Kidney (tissue), 14 donors: ENCODE results near the gene ENTHD1. TPM values are rescaled to one million over a fixed set of nuclear protein-coding genes. Genes with fewer than 3 reads are reported as not detected.

Experiments
- DNase-seq, 5 donors: peaks; one replicate each; pipeline ENCODE4 v3.0.0-alpha.2; 2013 to 2020
- FAIRE-seq: peaks from 2 replicates; lab custom pipeline; 2012; peaks lifted over from hg19 to GRCh38; lab: Jason Lieb, UNC
- H3K27ac ChIP-seq, 2 donors: one replicate each; pipeline ENCODE4 v1.7.0; 2013; ENCODE audit warnings: low read depth in 2 of 2, low read length in 2 of 2, inconsistent platforms in 1 of 2
- H3K27me3 ChIP-seq: one replicate; pipeline ENCODE4 v1.7.1; 2013; ENCODE audit warnings: low read length, inconsistent platforms; ENCODE audit not compliant: control insufficient read depth, insufficient read depth
- H3K36me3 ChIP-seq, 3 donors: one replicate each; pipeline versions ENCODE4 v1.7.0 to v1.7.1; 2013; ENCODE audit warnings: low read length in 3 of 3, control low read depth in 1 of 3, inconsistent platforms in 1 of 3; ENCODE audit not compliant: insufficient read depth in 3 of 3, control insufficient read depth in 2 of 3
- H3K4me1 ChIP-seq, 3 donors: one replicate each; pipeline versions ENCODE4 v1.7.0 to v1.7.1; 2013; ENCODE audit warnings: low read length in 3 of 3, inconsistent platforms in 1 of 3, low read depth in 1 of 3; ENCODE audit not compliant: control insufficient read depth in 2 of 3, insufficient read depth in 2 of 3
- H3K4me3 ChIP-seq, 3 donors: one replicate each; pipeline versions ENCODE4 v1.7.0 to v1.8.1; 2013; ENCODE audit warnings: low read length in 3 of 3, control low read depth in 1 of 3, inconsistent platforms in 1 of 3
- H3K9ac ChIP-seq, 3 donors: one replicate each; pipeline versions ENCODE4 v1.7.0 to v1.7.1; 2013; ENCODE audit warnings: low read length in 3 of 3, control low read depth in 1 of 3, inconsistent platforms in 1 of 3
- H3K9me3 ChIP-seq, 3 donors: one replicate each; pipeline versions ENCODE4 v1.7.0 to v1.7.1; 2013; ENCODE audit warnings: low read length in 3 of 3, control low read depth in 1 of 3, inconsistent platforms in 1 of 3; ENCODE audit not compliant: control insufficient read depth in 2 of 3, insufficient read depth in 1 of 3
- intact Hi-C: fragments of 100-400 bp; cut with DNase I; formaldehyde crosslinking; loops from one replicate; pipeline ENCODE4 v1.11.1; 2022
- polyA plus RNA-seq: library from polyadenylated mRNA; stranded (reverse); fragments of 350-450 nt; fragmentation: Illumina TruSeq; extraction: RNeasy Lipid Tissue Mini Kit (QIAGEN cat#74804); gene quantifications from one replicate; pipeline ENCODE4 v1.2.3, GENCODE V29; 2014; ENCODE audit warnings: low read depth, low replicate concordance; ENCODE audit not compliant: insufficient read depth
- total RNA-seq: library from RNA; stranded (reverse); fragmentation: NEBNext Ultra II Directional; extraction: Animal tissue kit (Norgen Biotek cat#: 25700); gene quantifications from one replicate; pipeline ENCODE4 v1.2.1, GENCODE V29; 2021
- TF ChIP-seq, protein P1 (sequence below): IDR thresholded peaks from 3 replicates; pipeline ENCODE4 v1.5.1; 2012; ENCODE audit warnings: mild to moderate bottlenecking, moderate library complexity, borderline replicate concordance; ENCODE audit not compliant: insufficient read depth; ENCODE audit errors: extremely low read depth
- donor health status: control.
- donor health status: control.
- donor health status: control.
- donor health status: control.
- donor health status: control.
- donor health status: DM: yes; HTN: yes; CAD: no.
- donor health status: Normal renal cell carcinoma (clear cell type).

Gene ENTHD1
- total and polyA plus RNA-seq, 2 donors from 2014 or later, result not detected

DNA sequence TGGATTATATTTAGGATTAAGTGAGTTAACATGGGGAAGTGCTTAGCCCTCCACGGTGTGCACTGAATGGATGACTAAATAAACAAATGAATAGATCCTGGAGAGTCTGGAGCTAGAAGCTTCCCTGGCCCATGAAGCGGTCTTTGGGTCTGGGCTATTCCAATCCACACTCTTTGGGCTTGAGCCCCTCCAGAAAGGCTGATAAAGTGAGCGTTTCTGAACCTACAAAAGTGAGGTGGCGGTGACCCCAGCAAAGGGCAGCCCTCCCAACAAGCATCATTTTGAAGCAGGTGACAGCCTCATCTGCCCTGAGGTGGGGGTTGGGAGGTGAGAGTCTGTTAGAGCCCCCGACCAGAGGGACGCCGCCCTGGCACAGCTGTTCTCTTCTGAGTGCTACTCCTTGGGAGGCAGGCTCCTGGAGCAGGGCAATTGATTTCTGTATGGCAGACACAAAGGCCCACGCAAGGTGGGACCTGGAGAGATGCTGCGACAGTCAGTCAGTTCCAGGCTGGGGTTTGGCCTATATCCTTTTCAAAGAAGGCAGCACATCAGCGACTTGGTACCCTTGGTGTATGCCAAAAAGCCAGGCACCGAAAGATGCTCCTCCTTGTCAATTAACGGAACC lies 165.2 kb downstream of the ENTHD1 start:
- TF ChIP-seq, protein P1, sequence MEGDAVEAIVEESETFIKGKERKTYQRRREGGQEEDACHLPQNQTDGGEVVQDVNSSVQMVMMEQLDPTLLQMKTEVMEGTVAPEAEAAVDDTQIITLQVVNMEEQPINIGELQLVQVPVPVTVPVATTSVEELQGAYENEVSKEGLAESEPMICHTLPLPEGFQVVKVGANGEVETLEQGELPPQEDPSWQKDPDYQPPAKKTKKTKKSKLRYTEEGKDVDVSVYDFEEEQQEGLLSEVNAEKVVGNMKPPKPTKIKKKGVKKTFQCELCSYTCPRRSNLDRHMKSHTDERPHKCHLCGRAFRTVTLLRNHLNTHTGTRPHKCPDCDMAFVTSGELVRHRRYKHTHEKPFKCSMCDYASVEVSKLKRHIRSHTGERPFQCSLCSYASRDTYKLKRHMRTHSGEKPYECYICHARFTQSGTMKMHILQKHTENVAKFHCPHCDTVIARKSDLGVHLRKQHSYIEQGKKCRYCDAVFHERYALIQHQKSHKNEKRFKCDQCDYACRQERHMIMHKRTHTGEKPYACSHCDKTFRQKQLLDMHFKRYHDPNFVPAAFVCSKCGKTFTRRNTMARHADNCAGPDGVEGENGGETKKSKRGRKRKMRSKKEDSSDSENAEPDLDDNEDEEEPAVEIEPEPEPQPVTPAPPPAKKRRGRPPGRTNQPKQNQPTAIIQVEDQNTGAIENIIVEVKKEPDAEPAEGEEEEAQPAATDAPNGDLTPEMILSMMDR, result no peak
- H3K27me3 ChIP-seq, result no peaks in the 10 kb centered on the region
- H3K4me3 ChIP-seq, result no peak overlapping the region
- intact Hi-C loops, result no loop called here
- no peak overlapping the region for H3K27ac ChIP-seq
- H3K4me1 ChIP-seq, result no peaks in the 10 kb centered on the region
- no peaks in the 10 kb centered on the region for H3K36me3 ChIP-seq
- DNase-seq, result no peak
- FAIRE-seq, result no peak
- no peak overlapping the region for H3K9ac ChIP-seq
- H3K9me3 ChIP-seq, result no peaks in the 10 kb centered on the region

DNA sequence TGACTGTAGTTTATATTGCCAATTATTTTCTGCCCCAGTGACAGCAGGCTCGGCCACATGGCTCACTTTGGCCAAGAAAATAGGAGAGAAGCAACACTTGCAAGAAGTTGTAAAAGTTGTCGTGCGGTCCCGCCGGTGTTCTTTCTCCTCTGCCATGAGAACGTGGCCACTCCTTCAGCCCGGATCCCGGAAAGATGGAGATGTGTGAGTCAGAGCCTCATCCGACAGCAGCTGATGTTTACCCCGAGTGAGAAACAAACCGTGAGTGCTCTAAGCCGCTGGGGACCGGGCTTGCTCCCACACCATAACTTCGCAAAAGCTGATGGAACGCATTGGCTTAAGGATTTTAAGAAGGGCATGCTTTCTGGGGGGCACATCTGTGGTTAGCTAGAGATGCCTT lies 166.0 kb downstream of the ENTHD1 start:
- Histone ChIP-seq H3K9me3 (no peaks in the 10 kb centered on the region), H3K9ac (no peak overlapping the region), H3K36me3 (no peaks in the 10 kb centered on the region), H3K4me1 (no peaks in the 10 kb centered on the region), H3K27me3 (no peaks in the 10 kb centered on the region), H3K27ac (no peak overlapping the region), H3K4me3 (no peak overlapping the region)
- DNase-seq, result no peak
- intact Hi-C loops, result no loop called here
- TF ChIP-seq, protein P1, result no peak
- no peak for FAIRE-seq

GRCh38 chr22:39725351-39726035 lies 168.1 kb downstream of the ENTHD1 start:
- H3K4me1 ChIP-seq, result no peaks in the 10 kb centered on the region
- FAIRE-seq, result no peak

More at GRCh38 chr22:39725351-39726035, 168.1 kb downstream of the ENTHD1 start:
- H3K9me3 ChIP-seq, result no peaks in the 10 kb centered on the region
- no peak for DNase-seq
- no peaks in the 10 kb centered on the region for H3K27me3 ChIP-seq
- H3K27ac ChIP-seq, result no peak overlapping the region
- no peak overlapping the region for H3K9ac ChIP-seq
- H3K36me3 ChIP-seq, result no peaks in the 10 kb centered on the region
- TF ChIP-seq, protein P1, result no peak
- H3K4me3 ChIP-seq, result no peak overlapping the region
- intact Hi-C loops, result no loop called here
